OCI-M1 (cell line): Measurements from ENCODE around the gene RSPH4A.
"Not testable (repeated sequence)": the region's sequence is repeated elsewhere in the genome, so short reads cannot be mapped to it uniquely, and the experiment has no call there.

Experiments
- DNase-seq: peaks from one replicate; lab custom pipeline; 2025; lab: John Stamatoyannopoulos, UW

The RSPH4A gene

DNA sequence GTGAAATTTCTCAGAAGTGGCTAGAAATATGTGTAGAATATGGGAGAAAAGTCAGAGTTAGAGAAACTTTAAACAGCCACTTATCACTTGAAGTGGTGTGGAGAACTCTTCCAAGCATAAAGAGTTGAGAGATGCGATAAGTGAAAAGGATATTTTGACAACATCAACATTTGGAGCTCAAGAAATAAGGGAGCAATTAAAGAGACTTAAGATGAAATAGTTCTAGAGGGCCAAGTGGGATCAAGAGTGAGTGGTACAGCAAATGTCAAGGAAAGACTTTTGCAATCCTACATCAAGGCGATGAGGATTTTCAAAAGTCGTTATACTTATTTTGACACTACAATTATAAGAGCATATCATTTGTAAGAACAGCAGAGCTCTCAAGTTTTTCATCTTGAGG is 9.6 kb downstream of the RSPH4A start:
- no peak for DNase-seq

DNA sequence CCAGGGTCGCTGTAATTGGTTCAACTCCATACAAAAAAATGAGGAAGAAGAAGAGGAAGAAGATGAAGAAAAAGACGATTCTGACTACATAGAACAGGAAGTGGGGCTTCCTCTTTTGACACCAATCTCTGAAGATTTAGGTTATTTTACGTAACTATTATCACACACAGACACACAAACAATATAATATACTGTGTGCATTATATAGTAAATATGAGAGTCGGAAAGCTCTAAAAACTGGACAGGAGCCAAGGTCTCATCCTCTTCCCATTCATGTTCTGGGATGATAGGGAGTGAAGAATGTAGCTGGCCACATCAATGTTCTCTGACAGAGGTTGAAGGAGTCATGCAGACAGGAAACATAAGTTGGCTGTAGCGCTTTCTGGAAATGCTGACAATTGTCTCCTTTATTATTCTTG is 13.3 kb downstream of the RSPH4A start:
- DNase-seq = no peak

DNA sequence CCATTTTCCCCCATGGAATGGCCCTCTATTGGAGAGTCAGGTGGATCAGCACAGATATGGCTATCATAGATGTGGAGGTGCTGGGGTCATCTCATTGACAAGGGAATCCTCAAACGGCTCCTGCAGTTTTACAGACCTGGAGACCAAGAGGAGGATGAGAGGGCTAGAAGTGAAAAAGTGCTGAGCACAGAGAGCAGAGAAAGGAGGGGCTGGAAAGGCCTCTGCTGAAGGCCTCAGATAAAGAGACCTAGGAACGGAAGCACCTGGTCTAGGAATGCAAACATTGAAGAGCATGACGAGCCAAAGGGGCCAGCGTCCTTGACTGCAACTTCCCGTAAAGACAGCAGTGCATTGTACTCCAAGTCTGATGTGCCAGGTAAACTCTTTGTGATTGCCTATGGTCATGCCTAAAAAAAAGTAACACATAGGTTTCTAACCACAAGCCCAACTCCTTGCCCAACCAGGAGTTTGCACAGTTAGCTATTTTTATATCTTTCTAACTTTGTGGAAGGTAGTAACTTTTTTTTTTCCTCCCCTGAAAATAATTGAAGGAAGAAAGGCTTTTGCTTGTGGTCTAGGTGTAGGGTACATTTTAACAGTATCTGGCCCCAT is 15.2 kb downstream of the RSPH4A start:
- DNase-seq = no peak

DNA sequence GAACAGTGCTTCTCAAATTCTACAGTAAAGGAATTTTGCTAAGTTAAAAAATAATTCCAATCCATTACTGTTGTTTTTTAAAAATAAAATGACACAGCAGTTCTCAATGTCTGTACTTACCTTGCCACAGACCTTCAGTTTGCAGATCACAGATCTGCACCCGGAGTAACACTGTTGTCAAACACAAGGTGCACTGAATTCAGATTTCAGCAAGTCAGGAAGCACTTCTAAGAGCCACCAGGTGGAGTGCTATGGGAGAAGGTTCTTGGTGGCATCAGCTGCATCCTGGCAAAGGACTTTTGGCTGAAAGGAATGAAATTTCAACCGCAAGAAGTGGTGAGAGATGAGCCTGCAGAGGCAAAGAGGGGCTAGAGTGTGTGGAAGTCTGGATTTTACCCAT is 17.4 kb downstream of the RSPH4A start:
- no peak for DNase-seq

DNA sequence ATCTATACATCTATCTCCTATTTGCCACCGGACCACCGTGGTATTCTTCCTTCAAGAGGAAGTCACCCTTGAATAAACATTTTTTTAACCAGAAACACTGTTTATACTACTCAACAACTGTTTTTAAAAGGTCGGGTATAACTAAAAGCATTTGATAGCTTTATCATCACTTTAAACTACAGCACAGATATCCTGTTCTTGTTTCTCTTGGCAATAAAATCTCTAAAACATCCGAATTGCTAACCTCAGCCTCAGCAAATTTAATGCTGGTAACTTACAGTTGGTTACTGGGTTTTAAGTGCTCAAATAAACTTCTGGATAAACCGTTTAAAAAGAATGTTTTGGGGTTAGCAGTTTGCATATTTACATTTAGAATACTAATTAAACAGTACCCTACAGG is 31.9 kb downstream of the RSPH4A start:
- DNase-seq = no peak

DNA sequence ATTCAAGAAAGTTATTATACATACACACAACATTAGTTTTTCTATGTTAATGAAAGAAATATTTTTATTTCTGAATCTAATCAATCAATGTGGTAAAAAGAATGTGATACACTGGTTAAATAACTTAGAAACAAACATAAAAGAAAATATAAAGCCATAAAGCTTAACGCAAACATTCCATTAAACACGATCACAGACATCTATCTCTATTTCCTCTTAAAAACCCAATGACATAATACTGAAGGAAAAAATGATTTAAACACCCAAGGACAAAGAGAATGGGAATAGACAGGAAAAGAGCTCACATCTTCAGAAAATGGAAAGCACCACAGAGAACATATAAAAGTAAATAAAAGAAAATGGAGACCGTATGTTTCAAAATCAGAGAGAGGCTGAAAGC is 32.9 kb downstream of the RSPH4A start:
- no peak for DNase-seq

DNA sequence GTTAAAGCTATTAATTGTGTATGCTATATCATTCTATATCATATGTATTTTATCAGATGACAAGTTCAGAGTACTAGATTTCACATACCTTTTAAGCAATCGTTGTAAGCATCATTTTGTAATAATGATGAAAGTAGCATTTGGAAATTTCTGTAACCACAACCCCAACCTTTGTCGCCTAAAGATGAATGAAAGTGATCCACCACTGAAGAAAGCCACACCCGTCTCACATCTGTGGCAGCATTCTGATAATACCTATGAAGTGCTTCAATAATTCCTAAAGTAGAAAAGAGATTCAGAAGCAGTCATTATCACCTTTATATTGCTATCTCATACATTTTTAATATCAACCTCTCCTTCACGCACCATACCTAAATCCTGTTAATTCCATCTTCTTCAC is 35.6 kb downstream of the RSPH4A start:
- DNase-seq = no peak

DNA sequence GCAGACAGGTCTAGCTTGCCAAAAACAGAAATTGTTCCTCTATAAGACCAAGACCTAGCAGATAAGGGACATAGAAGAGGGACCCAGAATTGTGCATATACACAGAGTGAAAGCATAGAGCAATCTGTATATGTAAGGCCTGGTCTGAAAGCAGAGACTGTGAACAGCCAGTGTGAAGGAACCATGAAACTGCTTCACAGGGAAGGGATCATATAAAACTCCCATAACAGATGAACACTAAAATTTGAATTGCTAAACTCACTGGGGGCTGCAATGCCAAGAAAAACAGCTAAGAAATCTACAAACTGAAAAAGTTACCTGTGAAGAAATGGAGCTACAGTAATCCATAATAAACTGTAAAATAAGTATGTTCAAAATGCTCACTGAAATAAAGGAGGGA is 45.3 kb downstream of the RSPH4A start:
- DNase-seq = peak; percentile 21

DNA sequence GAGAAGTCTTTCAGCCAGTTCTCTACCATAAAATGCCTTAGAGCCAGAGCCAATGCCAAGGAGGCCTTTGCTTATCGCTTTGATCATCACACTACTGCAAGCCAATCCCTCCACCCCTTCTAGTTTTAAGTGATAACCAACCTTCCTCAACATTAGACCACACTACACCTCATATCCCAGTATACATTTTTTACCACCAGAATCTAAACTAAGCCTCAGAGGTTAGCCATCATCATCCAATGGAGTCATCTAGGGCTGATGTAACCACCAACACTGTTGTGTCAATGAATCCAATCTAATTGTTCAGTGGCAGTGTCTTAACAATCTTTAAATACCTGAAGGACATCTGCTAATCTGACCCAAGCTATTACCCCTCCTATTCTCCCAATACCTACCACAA is 45.9 kb downstream of the RSPH4A start:
- peak; percentile 23 for DNase-seq

DNA sequence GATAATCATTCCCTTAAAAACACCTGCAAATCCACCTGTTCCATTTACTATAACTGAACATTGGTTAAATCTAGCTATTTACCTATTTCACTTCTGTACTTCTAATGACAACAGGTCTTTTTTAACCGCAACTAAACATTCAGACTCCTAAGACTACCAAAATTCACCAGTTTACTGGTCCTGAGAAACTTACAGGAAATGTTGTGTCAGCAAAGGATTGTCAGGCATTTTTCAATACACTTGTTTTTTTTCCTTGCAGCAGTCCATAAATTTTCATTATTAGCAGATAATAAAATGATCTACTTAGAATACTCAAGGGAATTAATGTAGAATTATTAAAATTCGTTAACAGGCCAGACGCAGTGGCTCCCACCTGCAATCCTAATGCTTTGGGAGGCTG is 47.0 kb downstream of the RSPH4A start:
- no peak for DNase-seq

DNA sequence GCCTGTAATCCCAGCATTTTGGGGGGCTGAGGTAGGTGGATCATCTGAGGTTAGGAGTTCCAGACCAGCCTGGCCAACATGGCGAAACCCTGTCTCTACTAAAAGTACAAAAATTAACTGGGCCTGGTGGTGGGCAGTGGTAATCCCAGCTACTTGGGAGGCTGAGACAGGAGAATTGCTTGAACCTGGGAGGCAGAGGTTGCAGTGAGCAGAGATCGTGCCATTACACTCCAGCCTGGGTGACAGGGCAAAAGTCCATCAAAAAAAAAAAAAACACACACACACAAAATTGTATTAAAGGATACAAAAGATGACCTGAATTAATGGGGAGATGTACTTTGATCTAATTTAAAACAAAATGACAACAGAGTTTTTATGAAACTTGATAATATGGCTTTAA is 47.9 kb downstream of the RSPH4A start:
- not testable (repeated sequence) for DNase-seq

DNA sequence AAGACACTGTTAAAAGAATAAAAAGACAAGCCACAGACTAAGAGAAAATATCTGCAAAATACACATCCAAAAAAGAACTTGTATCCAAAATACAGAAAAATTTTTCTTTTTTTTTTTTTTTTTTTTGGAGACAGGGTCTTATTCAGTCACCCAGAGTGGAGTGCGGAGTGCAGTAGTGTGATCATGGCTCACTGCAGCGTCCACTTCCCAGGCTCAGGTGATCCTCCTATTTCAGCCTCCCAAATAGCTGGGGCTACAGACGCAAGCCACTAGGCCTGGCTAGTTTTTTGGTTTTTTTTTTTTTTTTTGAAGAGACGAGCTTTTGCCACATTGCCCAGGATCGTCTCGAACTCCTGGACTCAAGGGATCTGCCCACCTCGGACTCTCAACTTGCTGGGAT is 49.2 kb downstream of the RSPH4A start:
- no peak for DNase-seq

DNA sequence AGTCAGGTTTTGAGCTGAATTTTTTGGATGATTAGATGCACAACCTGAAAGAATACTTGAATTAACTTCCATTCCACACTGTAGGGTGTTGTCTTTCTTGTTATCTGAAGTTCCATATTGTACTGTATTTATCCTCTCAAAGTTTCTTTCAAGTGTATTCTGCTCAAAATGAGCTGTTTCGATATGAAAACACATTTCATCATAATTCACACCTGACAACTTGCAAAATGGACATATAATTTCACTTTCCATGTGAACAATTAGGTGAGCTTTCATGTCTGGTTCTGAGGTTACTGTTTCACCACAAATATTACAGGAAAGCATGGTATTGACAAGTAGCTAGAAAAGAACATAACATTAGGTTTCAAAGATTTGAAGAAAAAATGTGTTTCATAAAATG is 50.6 kb downstream of the RSPH4A start:
- peak; percentile 62 for DNase-seq

DNA sequence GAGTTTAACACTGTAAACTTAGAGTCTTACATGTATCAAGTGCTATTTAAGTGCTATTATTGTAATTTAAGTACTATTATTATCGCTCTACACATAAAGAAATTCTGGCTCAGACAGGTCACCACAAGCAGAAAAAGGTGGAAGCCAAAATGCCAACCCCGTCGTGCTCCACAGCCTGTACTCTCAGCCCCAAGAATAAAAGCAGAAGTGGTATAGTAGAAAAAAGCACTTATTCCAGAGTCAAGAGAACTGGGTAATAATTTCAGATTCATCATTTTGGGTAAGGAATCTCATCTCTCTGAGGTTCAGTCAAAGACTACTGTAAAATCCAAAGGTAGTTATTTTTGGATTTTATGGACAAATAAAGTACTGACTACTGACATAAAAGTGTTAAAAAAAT is 51.3 kb downstream of the RSPH4A start:
- DNase-seq = peak; percentile 82

DNA sequence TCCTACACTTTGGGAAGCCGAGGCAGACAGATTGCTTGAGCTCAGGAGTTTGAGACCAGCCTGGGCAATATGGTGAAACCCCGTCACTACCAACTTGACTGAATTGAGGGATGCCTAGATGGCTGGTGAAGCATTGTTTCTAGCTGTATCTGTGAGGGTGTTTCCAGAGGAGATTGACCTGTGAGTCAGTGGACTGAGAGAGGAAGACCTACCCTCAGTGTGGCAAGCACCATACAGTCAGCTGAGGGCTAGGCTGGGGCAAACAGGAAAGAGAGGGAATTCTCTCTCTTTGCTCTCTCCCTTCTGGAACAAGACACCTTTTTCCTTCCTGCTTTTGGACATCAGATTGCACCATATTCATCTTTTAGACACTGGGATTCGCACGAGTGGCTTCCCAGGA is 56.0 kb downstream of the RSPH4A start:
- DNase-seq = no peak

DNA sequence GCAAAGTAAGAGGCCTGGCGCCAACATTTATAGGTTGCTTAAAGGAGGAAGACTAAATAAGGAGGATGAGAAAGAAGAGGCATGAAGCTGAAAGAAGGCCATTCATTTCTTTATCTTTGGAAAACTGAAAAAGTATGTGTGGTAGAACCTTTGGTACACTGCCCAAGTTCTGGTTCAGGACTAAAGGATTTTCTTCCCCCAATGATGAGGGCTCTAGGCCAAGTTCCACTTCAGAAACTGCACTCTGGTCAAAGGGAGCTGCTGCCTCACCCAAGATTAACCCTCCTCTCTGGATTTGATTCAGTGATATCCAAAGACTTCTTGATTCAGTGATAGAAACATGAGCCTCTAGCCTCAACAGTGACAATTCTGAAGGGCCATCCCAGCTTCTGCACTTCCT is 59.7 kb downstream of the RSPH4A start:
- no peak for DNase-seq

DNA sequence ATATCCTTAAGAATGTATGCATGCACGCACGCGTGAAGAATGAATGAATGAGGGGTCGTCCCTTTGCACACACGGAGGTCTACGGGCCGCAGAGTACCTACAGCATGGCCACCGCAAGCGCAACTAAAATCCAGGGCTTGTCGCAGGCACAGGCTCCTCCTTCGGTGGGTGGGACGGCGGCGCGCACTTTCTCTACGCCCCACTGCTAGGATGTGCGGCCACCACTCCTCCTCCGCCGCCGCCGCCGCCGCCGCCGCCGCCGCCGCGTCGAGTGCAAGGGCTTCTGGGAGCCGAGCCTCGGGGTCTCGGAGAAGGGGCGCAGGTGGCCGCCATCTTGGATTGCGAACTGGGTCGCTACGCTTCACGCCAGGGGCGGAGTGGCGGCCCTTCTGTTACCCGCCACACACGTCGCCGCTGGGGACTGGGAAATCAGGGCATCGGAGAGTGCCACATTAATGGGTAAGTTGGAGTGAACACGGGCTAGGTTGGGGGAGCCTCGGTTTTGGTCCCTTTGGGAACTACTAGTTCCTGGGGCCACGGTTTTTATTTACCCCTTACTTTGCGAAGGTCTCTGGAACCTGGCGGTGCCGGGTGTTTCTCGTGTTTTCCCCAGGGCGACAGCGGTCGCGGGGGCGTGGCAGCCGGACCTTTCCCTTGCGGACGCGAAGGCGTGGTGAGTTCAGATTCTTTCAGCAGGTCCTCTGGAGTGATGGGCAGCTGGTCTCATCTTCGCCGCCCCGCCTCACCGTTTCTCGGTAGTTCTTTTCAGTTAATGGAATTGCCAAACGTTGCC is 64.8 kb downstream of the RSPH4A start, which contains the start of gene KPNA5:
KPNA5 (plus strand) TSS at position 332 of the 793 bp plus-strand sequence; CDS start at position 456, 124 bp downstream.
- peak; percentile 98 for DNase-seq

DNA sequence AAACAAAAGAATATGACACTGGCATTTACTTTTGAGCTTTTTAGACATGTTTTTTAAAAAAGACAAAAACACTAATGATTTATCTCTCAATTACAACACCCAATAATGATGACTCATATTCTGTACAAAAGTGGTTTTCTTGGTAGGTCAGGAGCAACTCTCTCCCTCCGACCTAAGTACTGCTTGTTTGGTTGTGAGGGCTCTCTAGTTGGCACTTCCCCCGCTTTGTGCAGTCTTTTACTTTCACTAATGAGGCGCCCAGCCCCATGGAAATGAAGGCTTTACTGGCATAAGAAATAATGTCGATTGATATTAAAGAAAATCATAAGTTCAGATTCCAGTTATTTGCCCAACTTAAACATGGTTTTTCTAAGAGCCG is 66.0 kb downstream of the RSPH4A start:
- DNase-seq = peak; percentile 80
